Measurements from ENCODE around the gene ZNF740.
A peak's percentile ranks its signal among the peaks of the same experiment; 100 is the strongest.

The ZNF740 gene

GRCh38 chr12:53230108-53230845 lies 49.8 kb downstream of the ZNF740 start:
- peaks cover 2% of the 10 kb centered on the region for H3K27me3 Mint-ChIP-seq
- peaks cover 75% of the 10 kb centered on the region for H3K4me1 Mint-ChIP-seq
- DNase-seq (no peak), ATAC-seq (no peak)
- no peaks in the 10 kb centered on the region for H3K9me3 Mint-ChIP-seq
- H3K36me3 Mint-ChIP-seq (ENCODE audit: low read depth) = peaks cover 4% of the 10 kb centered on the region
- H3K27ac Mint-ChIP-seq = peak overlapping the region; percentile 1
- H3K4me3 Mint-ChIP-seq = no peak overlapping the region

GRCh38 chr12:53231671-53231920 lies 51.1 kb downstream of the ZNF740 start:
- H3K27ac Mint-ChIP-seq = no peak overlapping the region
- no peak for ATAC-seq
- peaks cover 81% of the 10 kb centered on the region for H3K4me1 Mint-ChIP-seq
- H3K27me3 Mint-ChIP-seq = peaks cover 2% of the 10 kb centered on the region
- DNase-seq = no peak
- peaks cover 4% of the 10 kb centered on the region for H3K36me3 Mint-ChIP-seq (ENCODE audit: low read depth)
- no peaks in the 10 kb centered on the region for H3K9me3 Mint-ChIP-seq
- H3K4me3 Mint-ChIP-seq = peak overlapping the region; percentile 68

- Mint-ChIP-seq H3K27ac (peak within 1 kb of the TSS; percentile 78), H3K36me3 (ENCODE audit: low read depth) (peaks cover under 1% of the 10 kb centered on the region), H3K27me3 (peaks cover 2% of the 10 kb centered on the region), H3K9me3 (no peaks in the 10 kb centered on the region), H3K4me3 (peak within 1 kb of the TSS; percentile 83), H3K4me1 (peaks cover 82% of the 10 kb centered on the region)
- ATAC-seq (peak; percentile 77), DNase-seq (peak; percentile 71)
Measured at GRCh38 chr12:53231921-53232645, 51.6 kb downstream of the ZNF740 start, which contains the start of gene RARG. RARG (minus strand) TSS chr12:53232209; CDS start chr12:53227545, 4,664 bp downstream.

GRCh38 chr12:53232646-53233461 lies 52.3 kb downstream of the ZNF740 start:
- H3K27me3 Mint-ChIP-seq = peaks cover 2% of the 10 kb centered on the region
- H3K4me1 Mint-ChIP-seq = peaks cover 84% of the 10 kb centered on the region
- ATAC-seq = peak; percentile 37
- H3K9me3 Mint-ChIP-seq = no peaks in the 10 kb centered on the region
- peak overlapping the region; percentile 83 for H3K4me3 Mint-ChIP-seq
- peak overlapping the region; percentile 78 for H3K27ac Mint-ChIP-seq
- H3K36me3 Mint-ChIP-seq (ENCODE audit: low read depth) = no peaks in the 10 kb centered on the region
- DNase-seq = no peak

GRCh38 chr12:53233671-53234121 lies 53.2 kb downstream of the ZNF740 start:
- peaks cover 2% of the 10 kb centered on the region for H3K27me3 Mint-ChIP-seq
- peaks cover 77% of the 10 kb centered on the region for H3K4me1 Mint-ChIP-seq
- H3K4me3 Mint-ChIP-seq = peak overlapping the region; percentile 43
- DNase-seq = no peak
- H3K9me3 Mint-ChIP-seq = no peaks in the 10 kb centered on the region
- H3K27ac Mint-ChIP-seq = peak overlapping the region; percentile 78
- no peaks in the 10 kb centered on the region for H3K36me3 Mint-ChIP-seq (ENCODE audit: low read depth)
- ATAC-seq = no peak

- H3K4me3 Mint-ChIP-seq = peak overlapping the region; percentile 43
- H3K27me3 Mint-ChIP-seq = peaks cover 2% of the 10 kb centered on the region
- no peaks in the 10 kb centered on the region for H3K36me3 Mint-ChIP-seq (ENCODE audit: low read depth)
- peaks cover 73% of the 10 kb centered on the region for H3K4me1 Mint-ChIP-seq
- H3K27ac Mint-ChIP-seq = peak overlapping the region; percentile 74
- no peak for ATAC-seq
- no peaks in the 10 kb centered on the region for H3K9me3 Mint-ChIP-seq
- DNase-seq = no peak
Measured at GRCh38 chr12:53234271-53234914, 53.9 kb downstream of the ZNF740 start.

- no peak for DNase-seq
- ATAC-seq = no peak
- Mint-ChIP-seq H3K27me3 (peaks cover 2% of the 10 kb centered on the region), H3K4me1 (peaks cover 65% of the 10 kb centered on the region), H3K9me3 (no peaks in the 10 kb centered on the region), H3K36me3 (ENCODE audit: low read depth) (no peaks in the 10 kb centered on the region), H3K27ac (peak overlapping the region; percentile 74), H3K4me3 (no peak overlapping the region)
Measured at GRCh38 chr12:53235164-53235563, 54.6 kb downstream of the ZNF740 start.

GRCh38 chr12:53235742-53236442 lies 55.4 kb downstream of the ZNF740 start:
- Mint-ChIP-seq H3K4me1 (peaks cover 61% of the 10 kb centered on the region), H3K27ac (peak overlapping the region; percentile 74), H3K9me3 (no peaks in the 10 kb centered on the region), H3K27me3 (peaks cover 2% of the 10 kb centered on the region), H3K36me3 (ENCODE audit: low read depth) (no peaks in the 10 kb centered on the region), H3K4me3 (peak overlapping the region; percentile 51)
- peak; percentile 20 for ATAC-seq
- DNase-seq = no peak

- DNase-seq = peak; percentile 65
Measured at GRCh38 chr12:53236443-53237111, 56.1 kb downstream of the ZNF740 start.

GRCh38 chr12:53239643-53240258 lies 59.2 kb downstream of the ZNF740 start:
- H3K4me3 Mint-ChIP-seq = no peak overlapping the region
- H3K27ac Mint-ChIP-seq = no peak overlapping the region
- H3K36me3 Mint-ChIP-seq (ENCODE audit: low read depth) = no peaks in the 10 kb centered on the region
- no peak for DNase-seq
- peaks cover 31% of the 10 kb centered on the region for H3K4me1 Mint-ChIP-seq
- ATAC-seq = no peak
- H3K27me3 Mint-ChIP-seq = peaks cover 6% of the 10 kb centered on the region
- H3K9me3 Mint-ChIP-seq = no peaks in the 10 kb centered on the region

More at GRCh38 chr12:53236443-53237111, 56.1 kb downstream of the ZNF740 start:
- Mint-ChIP-seq H3K36me3 (ENCODE audit: low read depth) (no peaks in the 10 kb centered on the region), H3K27me3 (peaks cover 2% of the 10 kb centered on the region), H3K4me3 (peak overlapping the region; percentile 51), H3K4me1 (peaks cover 54% of the 10 kb centered on the region), H3K9me3 (no peaks in the 10 kb centered on the region), H3K27ac (peak overlapping the region; percentile 74)
- peak; percentile 51 for ATAC-seq

- Mint-ChIP-seq H3K4me3 (no peak overlapping the region), H3K4me1 (peaks cover 10% of the 10 kb centered on the region), H3K27me3 (peaks cover 6% of the 10 kb centered on the region), H3K36me3 (ENCODE audit: low read depth) (no peaks in the 10 kb centered on the region), H3K9me3 (no peaks in the 10 kb centered on the region), H3K27ac (no peak overlapping the region)
- ATAC-seq = no peak
- no peak for DNase-seq
Measured at GRCh38 chr12:53241623-53242412, 61.3 kb downstream of the ZNF740 start.

GRCh38 chr12:53244337-53244736 lies 63.8 kb downstream of the ZNF740 start:
- Mint-ChIP-seq H3K9me3 (no peaks in the 10 kb centered on the region), H3K4me1 (peaks cover 3% of the 10 kb centered on the region), H3K27ac (no peak overlapping the region), H3K27me3 (peaks cover 6% of the 10 kb centered on the region), H3K36me3 (ENCODE audit: low read depth) (no peaks in the 10 kb centered on the region), H3K4me3 (no peak overlapping the region)
- ATAC-seq = no peak
- no peak for DNase-seq
